ENCODE results near the gene BNIP3. TPM values are rescaled to one million over a fixed set of nuclear protein-coding genes. Genes with fewer than 3 reads are reported as not detected.

Gene BNIP3
- total RNA-seq, 1 experiment from 2014 or later = 37.5 TPM

DNA sequence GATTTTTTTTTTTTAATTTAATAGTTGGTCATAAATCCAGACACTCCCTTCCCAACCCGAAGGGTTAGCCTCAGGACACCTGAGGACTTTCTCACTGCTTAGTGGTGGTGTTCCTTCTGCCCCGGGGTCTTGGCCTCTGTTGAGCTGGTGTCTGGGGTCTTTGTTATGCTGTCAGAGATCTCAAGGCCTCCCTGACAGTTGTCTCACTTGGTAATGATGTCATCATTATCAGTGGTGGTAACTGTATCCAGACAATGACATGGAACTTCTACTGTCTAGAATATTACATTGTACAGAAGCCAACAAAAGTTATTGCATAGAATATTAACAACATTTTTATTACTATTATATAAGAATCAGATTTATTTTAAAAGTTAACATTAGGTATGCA lies 48.0 kb downstream of the BNIP3 start (continued):
- TF ChIP-seq ELF1 (IDR thresholded peaks at IDR 0.05; ENCODE audit: borderline replicate concordance, low read depth) (no peak), CBX3 (IDR thresholded peaks at IDR 0.05; ENCODE audit: low read depth) (no peak), EZH2phosphoT487 (IDR thresholded peaks at IDR 0.05; ENCODE audit: borderline replicate concordance) (no peak), RAD21 (IDR thresholded peaks at IDR 0.05; ENCODE audit: low read depth) (no peak), YY1 (IDR thresholded peaks at IDR 0.05; ENCODE audit: extremely low read depth, insufficient replicate concordance, low read depth, low read length) (no peak), FOSL1 (IDR thresholded peaks at IDR 0.05; ENCODE audit: low read depth) (no peak)
- TF ChIP-seq, protein P1, sequence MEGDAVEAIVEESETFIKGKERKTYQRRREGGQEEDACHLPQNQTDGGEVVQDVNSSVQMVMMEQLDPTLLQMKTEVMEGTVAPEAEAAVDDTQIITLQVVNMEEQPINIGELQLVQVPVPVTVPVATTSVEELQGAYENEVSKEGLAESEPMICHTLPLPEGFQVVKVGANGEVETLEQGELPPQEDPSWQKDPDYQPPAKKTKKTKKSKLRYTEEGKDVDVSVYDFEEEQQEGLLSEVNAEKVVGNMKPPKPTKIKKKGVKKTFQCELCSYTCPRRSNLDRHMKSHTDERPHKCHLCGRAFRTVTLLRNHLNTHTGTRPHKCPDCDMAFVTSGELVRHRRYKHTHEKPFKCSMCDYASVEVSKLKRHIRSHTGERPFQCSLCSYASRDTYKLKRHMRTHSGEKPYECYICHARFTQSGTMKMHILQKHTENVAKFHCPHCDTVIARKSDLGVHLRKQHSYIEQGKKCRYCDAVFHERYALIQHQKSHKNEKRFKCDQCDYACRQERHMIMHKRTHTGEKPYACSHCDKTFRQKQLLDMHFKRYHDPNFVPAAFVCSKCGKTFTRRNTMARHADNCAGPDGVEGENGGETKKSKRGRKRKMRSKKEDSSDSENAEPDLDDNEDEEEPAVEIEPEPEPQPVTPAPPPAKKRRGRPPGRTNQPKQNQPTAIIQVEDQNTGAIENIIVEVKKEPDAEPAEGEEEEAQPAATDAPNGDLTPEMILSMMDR (IDR thresholded peaks at IDR 0.05 in 2 of 3, conservative IDR thresholded peaks at IDR 0.05 in 1 of 3; ENCODE audit: borderline replicate concordance in 1 of 3, insufficient read depth in 1 of 3, low read depth in 2 of 3, low read length in 2 of 3) = no peak
- TF ChIP-seq, protein P2, sequence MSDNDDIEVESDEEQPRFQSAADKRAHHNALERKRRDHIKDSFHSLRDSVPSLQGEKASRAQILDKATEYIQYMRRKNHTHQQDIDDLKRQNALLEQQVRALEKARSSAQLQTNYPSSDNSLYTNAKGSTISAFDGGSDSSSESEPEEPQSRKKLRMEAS (IDR thresholded peaks at IDR 0.05) = no peak
- TF ChIP-seq, protein P3, sequence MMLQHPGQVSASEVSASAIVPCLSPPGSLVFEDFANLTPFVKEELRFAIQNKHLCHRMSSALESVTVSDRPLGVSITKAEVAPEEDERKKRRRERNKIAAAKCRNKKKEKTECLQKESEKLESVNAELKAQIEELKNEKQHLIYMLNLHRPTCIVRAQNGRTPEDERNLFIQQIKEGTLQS (IDR thresholded peaks at IDR 0.05) = no peak

DNA sequence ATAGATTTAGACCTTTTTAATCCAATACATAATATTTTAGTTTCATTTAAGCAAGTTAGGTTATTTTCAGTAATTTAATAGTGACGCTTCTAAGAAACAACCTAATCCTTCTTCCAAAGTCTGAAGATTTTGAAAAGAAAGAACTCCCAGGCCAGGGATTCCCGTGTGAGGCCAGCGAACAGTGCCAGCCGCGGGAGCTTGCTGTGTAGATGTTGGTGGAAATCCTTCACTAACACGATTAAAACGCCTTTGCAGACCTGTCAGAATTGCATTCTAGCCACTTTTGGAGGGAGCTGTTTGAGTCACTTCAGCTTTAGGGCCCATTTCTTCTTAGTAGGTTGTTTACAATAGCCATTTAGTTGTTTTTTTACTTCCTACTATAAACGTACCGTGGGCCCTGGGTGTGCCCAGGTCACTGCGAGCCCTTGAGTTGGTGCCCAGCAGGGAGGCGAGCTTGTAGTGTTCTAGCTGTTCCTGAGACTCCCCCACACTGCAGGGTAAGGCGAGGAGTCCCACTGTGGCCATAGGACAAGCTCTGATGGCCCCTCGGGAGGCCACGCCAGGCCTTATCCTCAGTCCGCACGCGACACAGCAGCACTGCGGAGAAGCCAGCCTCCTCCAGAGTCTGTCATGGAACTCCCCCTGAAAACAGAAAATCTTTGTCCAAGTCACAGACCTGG lies 48.6 kb downstream of the BNIP3 start:
- H3K9me2 ChIP-seq (ENCODE audit: insufficient read depth) = no peaks in the 10 kb centered on the region
- intact Hi-C loops (cut with micrococcal nuclease) = no loop called here
- peaks cover 73% of the 10 kb centered on the region for H3K79me2 ChIP-seq (ENCODE audit: insufficient read depth, low read length)
- H3K4me3 ChIP-seq (replicated peaks in 1 of 2; ENCODE audit: low read depth in 1 of 2, low read length in 2 of 2) = no peak overlapping the region
- no peak for ATAC-seq
- no peaks in the 10 kb centered on the region for H3K27me3 ChIP-seq (ENCODE audit: insufficient read depth, low read length)
- H4K20me1 ChIP-seq (ENCODE audit: insufficient read depth) = no peaks in the 10 kb centered on the region
- DNase-seq (ENCODE audit: low read depth, low spot score) = no peak
- no TSS peak for BruUV-seq (replicated peaks)
- no peak overlapping the region for H3K27ac ChIP-seq (ENCODE audit: low read depth, low read length)
- ChIA-PET POLR2A (no interaction called here), RAD21 (ENCODE audit: low non-redundant PET in 1 of 2, low total read pairs in 2 of 2, uncharacterized antibody in 2 of 2, unreplicated experiment in 2 of 2) (no interaction called here), CTCF (no interaction called here)
- H3K4me1 ChIP-seq (ENCODE audit: control insufficient read depth in 1 of 2, insufficient read depth in 2 of 2, low read length in 2 of 2) = no peaks in the 10 kb centered on the region
- no peak overlapping the region for H3K4me2 ChIP-seq (ENCODE audit: low read length)
- H2AFZ ChIP-seq (ENCODE audit: low read depth, low read length, poor library complexity, severe bottlenecking) = no peak overlapping the region
- TF ChIP-seq POLR2AphosphoS5 (IDR thresholded peaks at IDR 0.05; ENCODE audit: low read depth, low read length) (no peak), SIN3A (IDR thresholded peaks at IDR 0.05; ENCODE audit: low read depth) (no peak), CEBPB (IDR thresholded peaks at IDR 0.05; ENCODE audit: low read depth) (no peak)
- no peak overlapping the region for H3K9ac ChIP-seq (ENCODE audit: low read length)
- no peaks in the 10 kb centered on the region for H3K9me3 ChIP-seq (ENCODE audit: control insufficient read depth in 1 of 2, insufficient read depth in 1 of 2, low read depth in 1 of 2, low read length in 2 of 2)
- no peaks in the 10 kb centered on the region; a peak in 1 of 4 replicates for H3K36me3 ChIP-seq (ENCODE audit: control insufficient read depth in 1 of 2, insufficient read depth in 2 of 2, low read length in 2 of 2)

All from HCT116 (cell line).